GM18519 (cell line): Measurements from ENCODE around the gene KIAA1328.
"Not testable (repeated sequence)": the region's sequence is repeated elsewhere in the genome, so short reads cannot be mapped to it uniquely, and the experiment has no call there.

Experiments used
- ATAC-seq: cut with Tn5 transposase; IDR thresholded peaks from one replicate; pipeline ENCODE4 v1.9.1; 2021; ENCODE audit warnings: mild to moderate bottlenecking, moderate library complexity; ENCODE audit not compliant: unreplicated experiment, low FRiP score

The KIAA1328 gene

GRCh38 chr18:36873826-36874225 lies 44.9 kb downstream of the KIAA1328 start:
- ATAC-seq = not testable (repeated sequence)

GRCh38 chr18:36879796-36880195 lies 50.9 kb downstream of the KIAA1328 start:
- not testable (repeated sequence) for ATAC-seq

- no peak for ATAC-seq
These were observed 57.1 kb downstream of the KIAA1328 start for GRCh38 chr18:36885981-36886380.

- ATAC-seq = no peak
These were observed 58.2 kb downstream of the KIAA1328 start for GRCh38 chr18:36887114-36887513.

- ATAC-seq = no peak
These were observed 58.9 kb downstream of the KIAA1328 start for GRCh38 chr18:36887864-36888263.

GRCh38 chr18:36888778-36889177 lies 59.9 kb downstream of the KIAA1328 start:
- ATAC-seq = no peak

GRCh38 chr18:36889321-36889720 lies 60.4 kb downstream of the KIAA1328 start:
- no peak for ATAC-seq

- no peak for ATAC-seq
These were observed 60.8 kb downstream of the KIAA1328 start for GRCh38 chr18:36889742-36890141.

GRCh38 chr18:36890598-36890997 lies 61.7 kb downstream of the KIAA1328 start:
- no peak for ATAC-seq

GRCh38 chr18:36893227-36893626 lies 64.3 kb downstream of the KIAA1328 start:
- ATAC-seq = no peak

GRCh38 chr18:36895606-36896005 lies 66.7 kb downstream of the KIAA1328 start:
- no peak for ATAC-seq

GRCh38 chr18:36897253-36897652 lies 68.3 kb downstream of the KIAA1328 start:
- no peak for ATAC-seq

GRCh38 chr18:36899289-36899688 lies 70.4 kb downstream of the KIAA1328 start:
- ATAC-seq = no peak

- no peak for ATAC-seq
These were observed 71.5 kb downstream of the KIAA1328 start for GRCh38 chr18:36900466-36900865.

- ATAC-seq = no peak
These were observed 72.4 kb downstream of the KIAA1328 start for GRCh38 chr18:36901277-36901701.

- ATAC-seq = no peak
These were observed 74.4 kb downstream of the KIAA1328 start for GRCh38 chr18:36903215-36903928.

GRCh38 chr18:36905571-36905970 lies 76.6 kb downstream of the KIAA1328 start:
- no peak for ATAC-seq

- not testable (repeated sequence) for ATAC-seq
These were observed 80.4 kb downstream of the KIAA1328 start for GRCh38 chr18:36909282-36909681.

- no peak for ATAC-seq
These were observed 84.0 kb downstream of the KIAA1328 start for GRCh38 chr18:36912887-36913286.

GRCh38 chr18:36917907-36918306 lies 89.0 kb downstream of the KIAA1328 start:
- ATAC-seq = no peak

GRCh38 chr18:36929601-36930000 lies 100.7 kb downstream of the KIAA1328 start:
- ATAC-seq = no peak

GRCh38 chr18:36931106-36931505 lies 102.2 kb downstream of the KIAA1328 start:
- no peak for ATAC-seq

- no peak for ATAC-seq
These were observed 104.6 kb downstream of the KIAA1328 start for GRCh38 chr18:36933552-36933951.
